ENCODE measurements around the gene MYL6. TPM values are rescaled to one million over a fixed set of nuclear protein-coding genes. Genes with fewer than 3 reads are reported as not detected.

Gene MYL6
- total and polyA plus RNA-seq, 9 of the 15 experiments (the other 6 are each of a cell fraction or from before 2014, with no cell fraction given), result 557 to 1,664 (median 958) TPM

GRCh38 chr12:56117778-56118687, 40.1 kb upstream of the MYL6 start, which contains the start of gene ZC3H10 (continued):
- TF ChIP-seq ZNF395 (CRISPR knock-in tag; IDR thresholded peaks at IDR 0.05) (no peak; the same call in 1 of the 2 replicates), ZNF695 (CRISPR knock-in tag; IDR thresholded peaks at IDR 0.05) (0 out of 2 replicates have a peak, but pooled peaks have one; percentile 40), ZNF79 (CRISPR knock-in tag; IDR thresholded peaks at IDR 0.05; ENCODE audit: low read depth) (no peak), HES1 (IDR thresholded peaks at IDR 0.05; ENCODE audit: low read depth) (no peak), MTF1 (CRISPR knock-in tag; IDR thresholded peaks at IDR 0.05; ENCODE audit: borderline replicate concordance) (no peak), SOX6 (IDR thresholded peaks at IDR 0.05) (peak; percentile 70; the same call in 1 of the 2 replicates), ARID4B (CRISPR knock-in tag; IDR thresholded peaks at IDR 0.05) (peak; percentile 97), ZBTB17 (CRISPR knock-in tag; IDR thresholded peaks at IDR 0.05) (peak; percentile 84), HOXB6 (CRISPR knock-in tag; IDR thresholded peaks at IDR 0.05; ENCODE audit: borderline replicate concordance) (0 out of 2 replicates have a peak, but pooled peaks have one; percentile 46), TFE3 (CRISPR knock-in tag; IDR thresholded peaks at IDR 0.05) (0 out of 2 replicates have a peak, but pooled peaks have one; percentile 0), DNMT1 (IDR thresholded peaks at IDR 0.05) (peak; percentile 89; the same call in 1 of the 2 replicates), SRF (CRISPR knock-in tag; IDR thresholded peaks at IDR 0.05) (peak; percentile 67 to 84; a peak in 3 of 4 replicates), KLF1 (tag; IDR thresholded peaks at IDR 0.05) (peak; percentile 92), TAF7 (tag; IDR thresholded peaks at IDR 0.05) (peak; percentile 26; the same call in 1 of the 2 replicates), KLF6 (CRISPR knock-in tag; IDR thresholded peaks at IDR 0.05; ENCODE audit: borderline replicate concordance) (peak; percentile 19; the same call in 1 of the 2 replicates), MLLT1 (IDR thresholded peaks at IDR 0.05) (peak; percentile 32 to 61; a peak in 2 of 4 replicates)

Measured in K562 (cell line).